Fibroblast of the aortic adventitia (primary cell): Measurements from ENCODE around the gene IQSEC1. TPM values are rescaled to one million over a fixed set of nuclear protein-coding genes. Genes with fewer than 3 reads are reported as not detected.

Experiments
- DNase-seq: peaks from one replicate; pipeline ENCODE4 v3.0.0-alpha.2; 2010; ENCODE audit warnings: low read depth
- H3K4me3 ChIP-seq: 2 replicates; pipeline ENCODE4 v1.5.1; 2011; ENCODE audit warnings: low read depth, mild to moderate bottlenecking, control low read depth, low read length, moderate library complexity
- CTCF ChIP-seq: IDR thresholded peaks from 2 replicates; pipeline ENCODE4 v1.5.1; 2011; ENCODE audit warnings: mild to moderate bottlenecking, low read length, control low read depth, inconsistent platforms; ENCODE audit not compliant: insufficient read depth
- small RNA-seq: library from RNA; depleted of rRNA; stranded (forward); fragments of <200 nt; gene quantifications from one replicate; pipeline ENCODE3, GENCODE V24; 2012
- total RNA-seq: library from RNA; depleted of rRNA; stranded (reverse); fragments of >200 nt; gene quantifications from 2 replicates; pipeline ENCODE4 v1.2.3, GENCODE V29; 2012; ENCODE audit warnings: low replicate concordance

Gene IQSEC1
- total RNA-seq, 1 donor: 15.9 TPM

- DNase-seq: no peak
- no peak overlapping the region for H3K4me3 ChIP-seq
- no peak for TF ChIP-seq CTCF
Observed at GRCh38 chr3:12852201-12852600, 221.0 kb downstream of the IQSEC1 start.

Small RNAs within 50 kb of the gene (small RNA-seq; reads per million reads assigned to genes)
- not detected for gene AC034198.1
- not detected for gene AC069271.1

Other genes starting within 250 kb of the IQSEC1 start
- gene RPL32, start 231.9 kb downstream of the IQSEC1 start, total RNA-seq: 213 and 1,353 TPM in 2 replicates